ENCODE data around the gene LGALS12.
A peak's percentile ranks its signal among the peaks of the same experiment; 100 is the strongest.
"Not testable (repeated sequence)": the region's sequence is repeated elsewhere in the genome, so short reads cannot be mapped to it uniquely, and the experiment has no call there.

LGALS12 gene

DNA sequence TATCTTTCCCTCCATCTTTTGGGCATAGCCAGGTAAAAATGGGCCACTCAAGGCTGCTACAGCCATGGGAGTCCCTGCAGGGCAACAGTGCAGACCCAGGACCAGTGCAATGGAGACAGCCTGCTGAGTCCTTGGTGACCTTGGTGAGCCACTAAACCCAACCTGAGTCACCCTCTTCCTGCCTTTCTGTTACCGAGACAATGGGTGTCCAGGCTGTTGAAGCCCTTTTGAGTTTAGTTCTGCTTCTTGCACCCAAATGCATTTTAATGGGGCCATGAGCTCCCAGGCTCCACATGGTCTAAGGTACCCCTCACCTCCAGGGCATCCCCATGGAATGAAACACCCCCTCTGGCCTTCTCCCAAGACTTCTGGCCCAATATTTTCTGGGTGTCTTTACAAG is 29.9 kb downstream of the LGALS12 start:
- no peak for DNase-seq

DNA sequence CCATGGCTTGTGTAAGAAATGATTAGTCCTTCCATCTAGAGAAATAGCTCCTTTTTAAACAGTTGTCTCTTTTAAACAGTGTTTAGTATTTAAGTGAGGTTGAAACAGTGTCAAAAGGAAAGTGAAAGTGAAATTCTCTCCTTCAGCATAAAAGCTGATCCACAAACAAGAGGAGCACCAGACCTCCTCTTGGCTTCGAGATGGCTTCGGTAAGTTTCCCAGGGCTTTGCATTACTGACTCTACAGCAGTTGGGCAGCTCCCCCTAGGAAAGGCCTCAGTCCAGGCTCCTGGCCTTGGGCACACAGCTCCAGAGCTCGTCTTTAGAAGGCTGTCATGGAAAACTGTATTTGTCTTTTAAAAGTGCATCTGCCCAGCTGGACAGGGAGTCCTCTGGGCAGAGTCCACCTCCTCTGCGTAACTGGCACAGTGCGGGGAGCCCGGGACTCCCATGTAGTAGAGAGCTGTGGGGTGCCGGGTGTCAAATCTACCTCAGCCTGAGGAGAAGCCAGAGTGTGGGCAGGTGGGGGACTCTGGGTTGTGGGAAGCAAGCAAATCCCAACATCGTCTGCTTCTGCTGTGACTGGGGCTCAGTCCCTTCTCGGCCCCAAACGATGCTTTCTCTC is 30.9 kb downstream of the LGALS12 start, which contains the start of gene PLAAT4:
TSS of gene PLAAT4 (plus strand) at position 140 of the 624 bp plus-strand sequence. CDS start at position 201, 61 bp downstream.
- DNase-seq = no peak

DNA sequence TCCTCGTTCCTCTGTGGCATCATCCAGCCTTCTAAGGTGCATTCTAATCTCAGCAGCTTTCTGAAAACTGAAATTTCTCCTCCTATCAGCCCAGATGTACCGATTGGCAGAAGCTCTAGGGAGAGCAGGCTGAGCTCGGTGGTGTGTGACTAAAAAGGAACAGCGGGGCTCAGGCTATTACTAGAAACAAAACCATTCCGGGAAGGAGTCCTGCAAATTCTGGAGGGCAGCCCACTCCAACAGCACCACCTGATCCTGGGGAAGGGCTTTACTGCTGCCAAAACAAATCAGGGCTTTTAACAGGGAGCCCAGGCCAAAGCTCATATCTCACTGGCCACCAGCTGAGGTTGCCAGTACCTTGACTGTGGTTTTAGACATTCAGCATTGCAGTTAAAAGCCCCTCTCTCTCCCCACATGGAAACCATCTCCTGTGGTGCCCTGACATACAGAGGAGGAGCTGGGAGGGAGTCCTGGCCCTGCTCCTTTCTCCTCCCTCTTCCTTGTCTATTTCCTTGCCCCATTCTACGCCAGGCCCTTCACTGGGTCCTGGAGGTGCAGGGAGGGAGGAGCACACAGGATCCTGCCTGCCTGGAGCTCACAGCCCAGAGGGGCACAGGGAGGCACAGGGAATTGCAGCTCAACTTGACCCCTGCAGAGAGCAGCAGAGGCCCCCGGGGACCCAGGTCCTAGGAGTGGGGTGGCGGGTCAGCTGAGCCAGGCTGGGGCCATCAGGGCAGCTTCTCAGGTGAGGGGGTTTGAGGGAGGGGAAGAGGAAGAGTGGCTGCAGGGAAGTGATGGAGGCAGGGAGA is 31.6 kb downstream of the LGALS12 start:
- no peak for DNase-seq

DNA sequence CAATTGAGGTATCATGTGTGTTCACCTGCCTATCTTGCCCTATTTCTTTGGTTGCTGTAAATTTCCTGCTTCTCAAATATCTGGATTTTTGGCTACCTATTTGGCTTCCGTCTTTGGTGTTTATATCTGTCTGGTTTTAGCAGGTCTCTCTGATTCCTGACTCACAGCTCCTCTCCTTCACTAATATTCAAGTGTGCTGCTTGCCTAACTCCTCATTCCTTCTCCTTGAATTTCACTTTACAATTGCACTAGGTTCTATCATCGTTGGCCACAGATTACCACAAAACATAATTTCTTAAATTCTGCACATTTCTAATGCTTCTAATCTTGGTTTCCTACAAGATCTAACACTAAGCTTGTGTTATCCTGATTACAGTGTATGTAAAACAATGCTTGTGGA is 36.6 kb downstream of the LGALS12 start:
- not testable (repeated sequence) for DNase-seq

DNA sequence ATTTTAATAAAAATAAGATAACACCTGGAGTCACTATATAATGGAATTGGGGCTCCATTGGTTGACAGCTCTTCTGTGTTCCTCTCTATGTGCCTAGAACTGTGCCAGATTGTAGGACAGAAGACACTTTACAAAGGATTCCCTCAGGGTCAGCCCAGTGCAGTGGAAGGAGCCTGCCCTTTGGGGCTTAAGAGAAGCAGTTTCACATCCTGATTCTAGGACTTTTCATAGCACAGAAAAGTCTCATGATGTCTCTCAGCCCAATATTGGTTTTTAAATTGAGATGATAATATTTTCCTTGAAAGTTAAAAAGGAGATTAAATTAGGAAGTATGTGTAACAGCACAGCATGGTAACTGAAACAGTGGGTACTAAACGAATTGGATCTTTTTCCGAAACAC is 37.8 kb downstream of the LGALS12 start:
- no peak for DNase-seq

GRCh38 chr11:63547061-63547460 is 41.2 kb downstream of the LGALS12 start:
- no peak for DNase-seq

GRCh38 chr11:63548178-63548577 is 42.3 kb downstream of the LGALS12 start:
- DNase-seq = no peak

DNA sequence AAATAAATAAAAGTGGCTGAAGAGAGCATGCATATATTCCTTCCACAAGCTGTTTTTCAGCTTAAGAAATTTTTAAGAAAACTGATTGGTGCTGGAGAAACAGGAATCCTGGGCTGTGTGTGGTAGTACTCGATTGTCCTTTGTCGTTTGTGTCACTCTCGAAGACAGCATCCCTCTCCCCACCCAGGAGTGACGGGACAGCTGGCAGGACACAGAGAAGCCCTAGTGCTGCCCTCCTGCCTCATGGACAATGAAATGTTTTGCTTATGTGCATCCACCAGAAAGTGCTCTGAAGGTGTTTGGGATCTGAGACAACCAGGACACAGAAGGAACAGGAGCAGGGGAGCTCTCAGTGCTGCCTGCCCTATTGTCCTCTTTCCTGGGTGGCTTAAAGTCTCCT is 43.5 kb downstream of the LGALS12 start:
- DNase-seq = no peak

GRCh38 chr11:63550156-63550700 is 44.3 kb downstream of the LGALS12 start:
- DNase-seq = not testable (repeated sequence)

GRCh38 chr11:63551091-63551888 is 45.4 kb downstream of the LGALS12 start:
- DNase-seq = no peak

- DNase-seq = no peak
Observed at GRCh38 chr11:63551889-63552266, 46.0 kb downstream of the LGALS12 start.

DNA sequence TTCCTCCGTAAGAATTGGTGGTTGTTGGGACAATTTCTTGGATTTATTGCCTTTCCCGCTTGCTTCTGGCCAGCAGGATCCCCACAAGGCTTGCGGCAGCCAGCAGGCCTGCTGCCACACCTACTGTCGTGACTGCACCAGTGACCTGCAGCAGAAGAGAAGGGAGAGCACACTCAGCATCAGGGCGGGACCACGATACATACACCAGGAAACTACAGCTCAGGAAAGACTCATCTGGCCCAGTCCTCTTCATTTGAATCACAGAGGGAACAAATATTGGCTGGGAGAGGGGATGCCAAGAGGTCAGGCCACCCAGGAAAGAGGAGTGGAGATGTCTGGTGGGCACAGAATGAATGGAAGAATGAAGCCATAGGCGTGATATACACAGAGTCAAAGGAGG is 47.0 kb downstream of the LGALS12 start:
- no peak for DNase-seq

- DNase-seq = no peak
Observed at GRCh38 chr11:63553759-63554158, 47.9 kb downstream of the LGALS12 start.

- DNase-seq = no peak
Observed at GRCh38 chr11:63554877-63555223, 49.0 kb downstream of the LGALS12 start.

DNA sequence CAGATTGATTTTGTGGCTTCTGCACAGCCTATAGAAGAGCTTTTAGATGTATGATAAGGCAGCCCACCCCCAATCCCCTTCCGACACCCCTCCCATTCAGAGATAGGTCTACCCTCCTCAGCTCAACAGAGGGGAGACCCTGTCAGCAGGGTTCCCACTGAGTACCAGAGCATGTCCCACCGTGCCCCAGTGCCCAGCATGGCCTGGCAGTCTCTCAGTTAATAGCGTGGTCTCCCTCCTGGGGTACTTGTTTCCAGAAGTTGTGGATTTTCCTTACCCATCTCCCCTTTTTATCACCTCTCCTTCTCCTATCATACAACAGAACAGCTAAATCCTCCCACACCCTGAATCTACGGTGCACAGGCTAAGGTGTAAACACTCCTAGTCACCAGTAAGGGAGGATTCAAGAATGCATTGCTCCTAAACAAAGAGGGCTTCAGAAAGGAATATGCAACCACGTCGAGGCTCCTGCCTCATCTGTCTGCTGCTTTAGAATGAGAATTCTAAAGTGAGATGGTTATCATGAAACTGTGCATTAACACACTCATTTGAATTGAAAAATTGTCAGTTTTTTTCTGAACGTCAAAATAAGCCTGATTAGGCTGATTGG is 50.6 kb downstream of the LGALS12 start:
- DNase-seq = no peak

DNA sequence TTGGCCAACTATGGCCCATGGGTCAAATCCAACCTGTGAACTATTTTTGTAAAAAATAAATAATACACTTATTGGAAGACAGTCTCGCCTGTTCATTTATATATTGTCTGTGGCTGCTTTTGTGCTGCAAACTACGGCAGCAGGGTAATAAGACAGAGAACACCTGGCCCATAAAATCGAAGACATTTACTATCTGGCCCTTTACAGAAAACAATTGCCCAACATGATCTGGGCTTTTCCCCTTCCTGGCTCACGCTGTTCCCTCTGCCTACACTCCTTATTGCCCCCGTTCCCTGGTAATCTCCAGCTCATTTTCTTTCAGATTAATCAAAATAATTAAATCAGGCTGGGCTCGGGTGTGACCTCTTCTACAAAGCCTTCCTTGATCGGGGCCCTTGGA is 51.7 kb downstream of the LGALS12 start:
- peak; percentile 18 for DNase-seq

DNA sequence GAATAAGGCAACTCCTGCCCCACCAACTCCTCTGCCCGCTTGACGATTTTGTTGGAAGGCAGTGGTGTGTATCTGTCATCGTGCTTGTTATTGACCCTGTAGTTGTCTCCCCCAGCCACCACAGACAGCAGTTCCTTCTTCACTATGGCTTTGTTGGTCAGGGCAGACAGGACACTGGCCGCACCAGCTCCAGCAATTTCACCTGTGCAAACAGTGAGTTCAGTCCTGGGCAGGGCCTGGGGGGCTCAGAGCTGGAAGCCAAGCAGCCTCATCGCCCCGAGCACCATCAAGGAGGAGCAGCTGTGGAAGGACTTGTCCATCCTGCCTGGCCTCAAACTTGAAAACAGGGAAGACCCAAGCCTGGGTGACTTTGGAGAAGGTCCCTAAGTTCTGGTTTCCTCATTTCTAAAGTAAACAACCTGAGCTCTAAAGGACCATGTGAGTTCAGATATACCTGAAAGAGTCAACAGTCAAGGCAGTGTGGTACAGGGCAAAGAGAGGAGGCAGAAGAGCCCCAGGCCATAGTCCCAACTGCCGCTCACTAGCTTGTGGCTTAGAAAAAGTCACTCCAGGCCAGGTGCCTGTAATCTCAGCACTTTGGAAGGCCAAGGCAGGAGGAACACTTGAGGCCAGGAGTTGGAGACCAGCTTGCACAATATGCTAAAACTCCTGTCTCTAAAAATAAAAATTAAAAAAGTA is 52.7 kb downstream of the LGALS12 start:
- peak; percentile 82 for DNase-seq

DNA sequence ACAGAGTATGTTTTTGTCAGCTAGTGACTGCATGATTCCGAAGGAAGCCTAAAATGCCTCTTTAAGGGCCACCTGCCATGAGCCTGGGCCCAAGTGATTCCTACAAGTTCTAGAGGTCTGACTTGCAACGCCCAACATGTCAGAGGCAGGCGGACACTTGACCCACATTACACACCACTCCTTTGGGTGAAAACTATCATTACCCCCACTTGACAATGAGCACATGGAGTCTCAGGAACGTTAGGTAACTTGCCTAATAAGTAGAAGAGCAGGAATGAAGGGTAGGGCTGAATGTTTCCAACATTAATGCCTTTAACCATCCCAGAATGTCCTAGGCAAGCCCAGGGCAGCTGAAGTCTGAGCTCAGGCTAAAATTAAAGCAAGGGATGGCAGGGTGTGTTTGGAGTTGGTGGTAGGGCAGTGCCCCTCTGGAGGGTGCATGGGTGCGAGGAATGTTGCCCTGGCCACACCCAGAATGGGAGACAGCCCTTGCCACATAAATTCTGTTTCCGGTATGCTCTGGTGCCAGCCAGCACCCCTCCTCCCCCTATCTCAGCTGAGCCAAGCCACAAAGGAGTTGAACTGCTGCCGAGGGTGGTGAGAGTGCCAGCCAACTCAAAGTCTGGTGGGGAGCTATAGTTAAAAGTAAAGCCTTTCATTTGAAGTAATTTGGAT is 54.8 kb downstream of the LGALS12 start:
- DNase-seq = no peak

GRCh38 chr11:63563201-63564055 is 57.5 kb downstream of the LGALS12 start, which contains the start of gene PLAAT2:
TSS of gene PLAAT2 (minus strand) at chr11:63563379. CDS start at chr11:63563324, 55 bp downstream.
- no peak for DNase-seq

DNA sequence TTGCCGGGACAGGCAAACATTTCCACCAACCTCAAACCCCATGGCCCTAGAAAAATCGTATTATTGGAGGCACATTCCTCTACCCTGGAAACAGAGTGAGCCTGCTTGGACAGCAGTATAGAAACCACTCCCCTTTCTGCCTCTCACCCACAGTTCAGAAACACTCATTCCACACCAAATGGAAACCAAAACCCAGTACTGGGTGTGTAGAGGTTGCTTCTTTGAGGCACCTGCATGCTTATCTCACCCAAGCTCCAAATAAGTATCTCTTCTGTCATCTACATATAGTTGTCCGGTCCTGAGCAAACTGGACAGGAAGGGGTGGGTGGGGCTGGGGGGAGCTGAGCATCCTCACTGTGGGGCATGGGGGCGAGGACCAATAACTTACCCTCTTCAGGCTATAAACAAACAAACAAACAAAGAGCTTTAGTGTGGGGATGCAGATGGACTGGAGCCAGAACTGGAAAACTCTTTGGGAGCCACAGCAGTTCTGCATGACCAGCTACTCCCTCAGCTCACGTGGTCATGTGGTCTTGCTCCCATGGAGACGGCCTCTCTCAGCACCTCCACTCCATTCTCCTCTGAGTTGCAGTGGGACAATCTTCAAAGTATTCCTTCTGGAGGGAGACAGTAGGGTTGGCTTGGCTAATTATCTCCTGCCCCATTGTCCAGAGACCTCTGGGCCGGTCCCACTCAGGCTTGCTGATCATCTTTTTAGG is 58.3 kb downstream of the LGALS12 start:
- no peak for DNase-seq

Measured in NCI-H146 (cell line).